PC-9 (cell line): ENCODE measurements around the gene RRN3.
"Not testable (repeated sequence)": the region's sequence is repeated elsewhere in the genome, so short reads cannot be mapped to it uniquely, and the experiment has no call there.

Experiments
- CTCF ChIP-seq: fragments of 200-600 bp; sonication (generic); conservative IDR thresholded peaks from 2 replicates; pipeline ENCODE4 v1.6.1; 2017; ENCODE audit warnings: mixed run types, antibody characterized with exemption, mild to moderate bottlenecking, moderate library complexity
- EZH2 ChIP-seq: fragments of 200-600 bp; sonication (generic); IDR thresholded peaks from 2 replicates; pipeline ENCODE4 v1.8.0; 2017; ENCODE audit warnings: antibody characterized with exemption, low read depth

GRCh38 chr16:15071013-15071412 lies 23.1 kb downstream of the RRN3 start:
- not testable (repeated sequence) for TF ChIP-seq CTCF, EZH2
